Measurements from ENCODE around the gene CCDC107. TPM values are rescaled to one million over a fixed set of nuclear protein-coding genes. Genes with fewer than 3 reads are reported as not detected.

CCDC107 gene
- total and polyA plus RNA-seq, 2 of the 13 experiments (the other 11 are each of a cell fraction or from before 2014, with no cell fraction given) = 7.1 to 15.2 TPM

- TF ChIP-seq SMAD3 (CRISPR knock-in tag; IDR thresholded peaks at IDR 0.05) = 0 out of 2 replicates have a peak, but pooled peaks have one; percentile 37
- TF ChIP-seq ZZZ3 (CRISPR knock-in tag; IDR thresholded peaks at IDR 0.05; ENCODE audit: borderline replicate concordance) = no peak
- peak; percentile 62; the same call in 1 of the 2 replicates for TF ChIP-seq ZNF143 (CRISPR knock-in tag; IDR thresholded peaks at IDR 0.05)
- TF ChIP-seq, protein P1, sequence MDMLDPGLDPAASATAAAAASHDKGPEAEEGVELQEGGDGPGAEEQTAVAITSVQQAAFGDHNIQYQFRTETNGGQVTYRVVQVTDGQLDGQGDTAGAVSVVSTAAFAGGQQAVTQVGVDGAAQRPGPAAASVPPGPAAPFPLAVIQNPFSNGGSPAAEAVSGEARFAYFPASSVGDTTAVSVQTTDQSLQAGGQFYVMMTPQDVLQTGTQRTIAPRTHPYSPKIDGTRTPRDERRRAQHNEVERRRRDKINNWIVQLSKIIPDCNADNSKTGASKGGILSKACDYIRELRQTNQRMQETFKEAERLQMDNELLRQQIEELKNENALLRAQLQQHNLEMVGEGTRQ (IDR thresholded peaks at IDR 0.05; ENCODE audit: low read depth, low read length) = no peak
- TF ChIP-seq, protein P1 (CRISPR knock-in tag; IDR thresholded peaks at IDR 0.05; ENCODE audit: borderline replicate concordance) = no peak; the same call in 1 of the 2 replicates
- TF ChIP-seq ZNF563 (CRISPR knock-in tag; IDR thresholded peaks at IDR 0.05) = no peak
- TF ChIP-seq TAF1 (CRISPR knock-in tag; IDR thresholded peaks at IDR 0.05) = peak; percentile 81; the same call in 1 of the 2 replicates
- TF ChIP-seq, protein P2, sequence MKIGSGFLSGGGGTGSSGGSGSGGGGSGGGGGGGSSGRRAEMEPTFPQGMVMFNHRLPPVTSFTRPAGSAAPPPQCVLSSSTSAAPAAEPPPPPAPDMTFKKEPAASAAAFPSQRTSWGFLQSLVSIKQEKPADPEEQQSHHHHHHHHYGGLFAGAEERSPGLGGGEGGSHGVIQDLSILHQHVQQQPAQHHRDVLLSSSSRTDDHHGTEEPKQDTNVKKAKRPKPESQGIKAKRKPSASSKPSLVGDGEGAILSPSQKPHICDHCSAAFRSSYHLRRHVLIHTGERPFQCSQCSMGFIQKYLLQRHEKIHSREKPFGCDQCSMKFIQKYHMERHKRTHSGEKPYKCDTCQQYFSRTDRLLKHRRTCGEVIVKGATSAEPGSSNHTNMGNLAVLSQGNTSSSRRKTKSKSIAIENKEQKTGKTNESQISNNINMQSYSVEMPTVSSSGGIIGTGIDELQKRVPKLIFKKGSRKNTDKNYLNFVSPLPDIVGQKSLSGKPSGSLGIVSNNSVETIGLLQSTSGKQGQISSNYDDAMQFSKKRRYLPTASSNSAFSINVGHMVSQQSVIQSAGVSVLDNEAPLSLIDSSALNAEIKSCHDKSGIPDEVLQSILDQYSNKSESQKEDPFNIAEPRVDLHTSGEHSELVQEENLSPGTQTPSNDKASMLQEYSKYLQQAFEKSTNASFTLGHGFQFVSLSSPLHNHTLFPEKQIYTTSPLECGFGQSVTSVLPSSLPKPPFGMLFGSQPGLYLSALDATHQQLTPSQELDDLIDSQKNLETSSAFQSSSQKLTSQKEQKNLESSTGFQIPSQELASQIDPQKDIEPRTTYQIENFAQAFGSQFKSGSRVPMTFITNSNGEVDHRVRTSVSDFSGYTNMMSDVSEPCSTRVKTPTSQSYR (CRISPR knock-in tag; IDR thresholded peaks at IDR 0.05; ENCODE audit: borderline replicate concordance) = no peak
- TF ChIP-seq, protein P3, sequence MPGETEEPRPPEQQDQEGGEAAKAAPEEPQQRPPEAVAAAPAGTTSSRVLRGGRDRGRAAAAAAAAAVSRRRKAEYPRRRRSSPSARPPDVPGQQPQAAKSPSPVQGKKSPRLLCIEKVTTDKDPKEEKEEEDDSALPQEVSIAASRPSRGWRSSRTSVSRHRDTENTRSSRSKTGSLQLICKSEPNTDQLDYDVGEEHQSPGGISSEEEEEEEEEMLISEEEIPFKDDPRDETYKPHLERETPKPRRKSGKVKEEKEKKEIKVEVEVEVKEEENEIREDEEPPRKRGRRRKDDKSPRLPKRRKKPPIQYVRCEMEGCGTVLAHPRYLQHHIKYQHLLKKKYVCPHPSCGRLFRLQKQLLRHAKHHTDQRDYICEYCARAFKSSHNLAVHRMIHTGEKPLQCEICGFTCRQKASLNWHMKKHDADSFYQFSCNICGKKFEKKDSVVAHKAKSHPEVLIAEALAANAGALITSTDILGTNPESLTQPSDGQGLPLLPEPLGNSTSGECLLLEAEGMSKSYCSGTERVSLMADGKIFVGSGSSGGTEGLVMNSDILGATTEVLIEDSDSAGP (CRISPR knock-in tag; IDR thresholded peaks at IDR 0.05; ENCODE audit: borderline replicate concordance) = peak; percentile 94
- peak; percentile 73 for TF ChIP-seq POLR2AphosphoS5 (IDR thresholded peaks at IDR 0.05; ENCODE audit: low read depth, low read length)
- no peak for TF ChIP-seq ZFP1 (CRISPR knock-in tag; IDR thresholded peaks at IDR 0.05)
- TF ChIP-seq, protein P4, sequence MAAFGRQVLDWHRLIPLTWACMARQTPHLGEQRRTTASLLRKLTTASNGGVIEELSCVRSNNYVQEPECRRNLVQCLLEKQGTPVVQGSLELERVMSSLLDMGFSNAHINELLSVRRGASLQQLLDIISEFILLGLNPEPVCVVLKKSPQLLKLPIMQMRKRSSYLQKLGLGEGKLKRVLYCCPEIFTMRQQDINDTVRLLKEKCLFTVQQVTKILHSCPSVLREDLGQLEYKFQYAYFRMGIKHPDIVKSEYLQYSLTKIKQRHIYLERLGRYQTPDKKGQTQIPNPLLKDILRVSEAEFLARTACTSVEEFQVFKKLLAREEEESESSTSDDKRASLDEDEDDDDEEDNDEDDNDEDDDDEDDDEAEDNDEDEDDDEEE (CRISPR knock-in tag; IDR thresholded peaks at IDR 0.05) = no peak
- TF ChIP-seq, protein P5, sequence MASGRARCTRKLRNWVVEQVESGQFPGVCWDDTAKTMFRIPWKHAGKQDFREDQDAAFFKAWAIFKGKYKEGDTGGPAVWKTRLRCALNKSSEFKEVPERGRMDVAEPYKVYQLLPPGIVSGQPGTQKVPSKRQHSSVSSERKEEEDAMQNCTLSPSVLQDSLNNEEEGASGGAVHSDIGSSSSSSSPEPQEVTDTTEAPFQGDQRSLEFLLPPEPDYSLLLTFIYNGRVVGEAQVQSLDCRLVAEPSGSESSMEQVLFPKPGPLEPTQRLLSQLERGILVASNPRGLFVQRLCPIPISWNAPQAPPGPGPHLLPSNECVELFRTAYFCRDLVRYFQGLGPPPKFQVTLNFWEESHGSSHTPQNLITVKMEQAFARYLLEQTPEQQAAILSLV (CRISPR knock-in tag; IDR thresholded peaks at IDR 0.05; ENCODE audit: borderline replicate concordance) = peak; percentile 48; the same call in 1 of the 2 replicates
- TF ChIP-seq ZKSCAN1 (IDR thresholded peaks at IDR 0.05; ENCODE audit: low read length) = no peak
- no peak for TF ChIP-seq ZNF432 (CRISPR knock-in tag; IDR thresholded peaks at IDR 0.05; ENCODE audit: borderline replicate concordance)
- peak; percentile 68 for TF ChIP-seq MEIS2 (CRISPR knock-in tag; IDR thresholded peaks at IDR 0.05)
- no peak for TF ChIP-seq MBD4 (IDR thresholded peaks at IDR 0.05; ENCODE audit: borderline replicate concordance, low read length)
- TF ChIP-seq NCOA5 (CRISPR knock-in tag; IDR thresholded peaks at IDR 0.05) = no peak
- peak; percentile 85 for TF ChIP-seq PHF8 (CRISPR knock-in tag; IDR thresholded peaks at IDR 0.05)
- no peak for TF ChIP-seq ZNF33A (CRISPR knock-in tag; IDR thresholded peaks at IDR 0.05; ENCODE audit: borderline replicate concordance)
- TF ChIP-seq GZF1 (CRISPR knock-in tag; IDR thresholded peaks at IDR 0.05) = peak; percentile 76
These were observed 6.7 kb downstream of the CCDC107 start, which contains the start of gene ARHGEF39 (continued) for GRCh38 chr9:35664531-35665470.
